Adrenal gland (tissue), 12 donors: ENCODE results near the gene SPATC1L. TPM values are rescaled to one million over a fixed set of nuclear protein-coding genes. Genes with fewer than 3 reads are reported as not detected.
A peak's percentile ranks its signal among the peaks of the same experiment; 100 is the strongest.

Experiments
- DNase-seq, 7 donors: peaks; one replicate each; pipeline ENCODE4 v3.0.0-alpha.2; 2019 to 2020
- H3K27ac ChIP-seq, 5 donors: fragments of 200-600 bp; sonication (generic) in 4 of 5; 1 replicate in 3 of 5; 2 replicates in 2 of 5; pipeline versions ENCODE4 v1.5.1 to v1.8.0; 2016 to 2020; ENCODE audit warnings: mild to moderate bottlenecking in 1 of 5
- H3K27me3 ChIP-seq: fragments of 200-600 bp; 2 replicates; pipeline ENCODE4 v1.8.0; 2021
- H3K36me3 ChIP-seq, 2 donors: fragments of 200-600 bp; replicated peaks in 1 of 2; 1 replicate in 1 of 2; 2 replicates in 1 of 2; pipeline versions ENCODE4 v1.5.1 to v1.8.0; 2018 to 2022
- H3K4me1 ChIP-seq, 2 donors: fragments of 200-600 bp; replicated peaks in 1 of 2; 1 replicate in 1 of 2; 2 replicates in 1 of 2; pipeline versions ENCODE4 v1.5.1 to v1.8.0; 2018 to 2021
- H3K4me3 ChIP-seq, 4 donors: fragments of 200-600 bp; sonication (generic) in 3 of 4; one replicate each; pipeline ENCODE4 v1.5.1; 2016 to 2018
- H3K9me3 ChIP-seq, 3 donors: fragments of 200-600 bp; sonication (generic) in 1 of 3; replicated peaks in 1 of 3; 1 replicate in 2 of 3; 2 replicates in 1 of 3; pipeline versions ENCODE4 v1.5.1 to v1.8.0; 2016 to 2021
- POLR2A ChIP-seq, 2 donors: fragments of 450-650 bp; IDR thresholded peaks; one replicate each; pipeline ENCODE4 v1.6.1; 2017; ENCODE audit warnings: antibody characterized with exemption in 2 of 2, mild to moderate bottlenecking in 2 of 2, moderate library complexity in 1 of 2
- WGBS, 4 donors: extraction: QIAGEN DNeasy Blood & Tissue Kit in 2 of 4; methylation state at CpG; one replicate each; pipeline versions ENCODE4 v1.1.5 to v1.1.7; 2013 to 2017; 5-methylcytosine and 5-hydroxymethylcytosine counted together
- intact Hi-C, 2 donors: fragments of 100-400 bp; cut with DNase I; formaldehyde crosslinking; loops; one replicate each; pipeline versions ENCODE4 v1.14.1 to v1.15.0; 2022 to 2023
- polyA plus RNA-seq, 3 donors: library from polyadenylated mRNA; stranded (reverse); fragments of 200-250 nt in 2 of 3; fragments of 350-450 nt in 1 of 3; fragmentation: Illumina TruSeq in 1 of 3; extraction: RNeasy Lipid Tissue Mini Kit (QIAGEN cat#74804) in 1 of 3; gene quantifications; one replicate each; pipeline ENCODE4 v1.2.3, GENCODE V29; 2013 to 2014
- total RNA-seq, 9 donors: library from RNA; depleted of rRNA in 4 of 9; stranded (reverse); fragments of >200 nt in 4 of 9; fragments of 120-200 nt in 1 of 9; fragmentation: NEBNext Ultra II Directional in 1 of 9; extraction: Animal tissue kit (Norgen Biotek cat#: 25700) in 1 of 9; gene quantifications; one replicate each; pipeline versions ENCODE4 v1.1.0 to v1.2.4, GENCODE V29; 2013 to 2023
- TF ChIP-seq, protein P1 (sequence below), 6 experiments: fragments of 450-650 bp in 4 of 6; fragments of 200-600 bp in 2 of 6; sonication (generic) in 1 of 6; IDR thresholded peaks; 1 replicate in 5 of 6; 2 replicates in 1 of 6; pipeline versions ENCODE4 v1.5.1 to v1.8.0; 2016 to 2021; ENCODE audit warnings: antibody characterized with exemption in 6 of 6, mild to moderate bottlenecking in 2 of 6, moderate library complexity in 1 of 6
- donor health status: healthy with polysubstance abuse.
- donor health status: Bipolar disorder and iron deficiency.
- donor health status: DM: yes; HTN: yes; CAD: no.
- donor health status: DM: no; HTN: no; CAD: no.
- donor health status: DM: no; HTN: no; CAD: no.
- donor health status: DM: yes; HTN: yes; CAD: no.

The SPATC1L gene
- total and polyA plus RNA-seq, 12 donors = 8.4 to 91.5 (median 25.3) TPM

GRCh38 chr21:46116776-46117585 is 67.3 kb downstream of the SPATC1L start:
- Histone ChIP-seq H3K4me3 (no peak overlapping the region), H3K9me3 (peaks cover 0 to 6% (median 0%) of the 10 kb centered on the region in 3 donors), H3K27me3 (no peaks in the 10 kb centered on the region), H3K27ac (no peak overlapping the region), H3K4me1 (no peaks in the 10 kb centered on the region), H3K36me3 (peaks cover 0 to 65% of the 10 kb centered on the region in 2 donors)
- TF ChIP-seq POLR2A (IDR thresholded peaks at IDR 0.05) = no peak
- TF ChIP-seq, protein P1, sequence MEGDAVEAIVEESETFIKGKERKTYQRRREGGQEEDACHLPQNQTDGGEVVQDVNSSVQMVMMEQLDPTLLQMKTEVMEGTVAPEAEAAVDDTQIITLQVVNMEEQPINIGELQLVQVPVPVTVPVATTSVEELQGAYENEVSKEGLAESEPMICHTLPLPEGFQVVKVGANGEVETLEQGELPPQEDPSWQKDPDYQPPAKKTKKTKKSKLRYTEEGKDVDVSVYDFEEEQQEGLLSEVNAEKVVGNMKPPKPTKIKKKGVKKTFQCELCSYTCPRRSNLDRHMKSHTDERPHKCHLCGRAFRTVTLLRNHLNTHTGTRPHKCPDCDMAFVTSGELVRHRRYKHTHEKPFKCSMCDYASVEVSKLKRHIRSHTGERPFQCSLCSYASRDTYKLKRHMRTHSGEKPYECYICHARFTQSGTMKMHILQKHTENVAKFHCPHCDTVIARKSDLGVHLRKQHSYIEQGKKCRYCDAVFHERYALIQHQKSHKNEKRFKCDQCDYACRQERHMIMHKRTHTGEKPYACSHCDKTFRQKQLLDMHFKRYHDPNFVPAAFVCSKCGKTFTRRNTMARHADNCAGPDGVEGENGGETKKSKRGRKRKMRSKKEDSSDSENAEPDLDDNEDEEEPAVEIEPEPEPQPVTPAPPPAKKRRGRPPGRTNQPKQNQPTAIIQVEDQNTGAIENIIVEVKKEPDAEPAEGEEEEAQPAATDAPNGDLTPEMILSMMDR (IDR thresholded peaks at IDR 0.05) = no peak
- WGBS, 4 donors = 77 to 81% (median 78%) methylated on average over 5 to 24 of the region's 24 CpGs
- intact Hi-C loops = no loop called here
- DNase-seq = peak in 3 of 7 donors; percentile 5 to 9 (median 9)

DNA sequence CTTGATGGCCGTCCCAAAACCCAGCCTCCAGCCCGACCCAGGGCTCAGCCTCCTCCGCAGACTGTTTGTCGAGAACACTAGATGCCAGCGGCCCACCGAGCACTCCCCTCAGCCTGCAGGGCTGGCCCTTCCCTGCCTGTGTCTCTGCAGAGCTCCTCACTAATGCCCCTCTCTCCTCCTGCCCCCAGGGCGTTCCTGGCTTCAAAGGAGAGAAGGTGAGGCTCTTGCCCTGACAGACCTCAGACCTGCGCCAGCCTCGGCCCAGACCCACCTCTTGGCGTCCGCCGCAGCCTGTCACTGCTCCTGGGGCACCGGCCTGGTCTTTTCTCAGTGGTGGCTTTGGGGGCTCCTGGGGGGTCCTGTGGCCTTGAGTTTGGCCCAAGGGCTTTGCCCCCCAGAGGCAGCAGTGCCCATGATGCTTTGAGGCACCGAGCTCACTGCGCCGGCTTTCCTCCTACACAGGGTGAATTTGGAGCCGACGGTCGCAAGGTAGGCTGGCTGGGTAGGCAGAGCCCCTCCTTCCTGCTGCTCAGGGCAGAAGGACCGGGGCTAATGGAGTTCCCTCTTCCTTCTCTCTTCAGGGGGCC is 68.0 kb downstream of the SPATC1L start:
- no peak for TF ChIP-seq POLR2A (IDR thresholded peaks at IDR 0.05)
- TF ChIP-seq, protein P1 (IDR thresholded peaks at IDR 0.05) = no peak
- H3K27me3 ChIP-seq = no peaks in the 10 kb centered on the region
- WGBS, 4 donors = 87 to 95% (median 89%) methylated on average over 9 to 20 of the region's 20 CpGs
- DNase-seq = peak in 2 of 7 donors; percentile 5 to 10
- no peak overlapping the region for H3K27ac ChIP-seq
- no peaks in the 10 kb centered on the region for H3K4me1 ChIP-seq
- intact Hi-C loops = no loop called here
- no peak overlapping the region for H3K4me3 ChIP-seq
- H3K9me3 ChIP-seq = peaks cover 0 to 6% (median 0%) of the 10 kb centered on the region in 3 donors
- peaks cover 0 to 58% of the 10 kb centered on the region in 2 donors for H3K36me3 ChIP-seq

DNA sequence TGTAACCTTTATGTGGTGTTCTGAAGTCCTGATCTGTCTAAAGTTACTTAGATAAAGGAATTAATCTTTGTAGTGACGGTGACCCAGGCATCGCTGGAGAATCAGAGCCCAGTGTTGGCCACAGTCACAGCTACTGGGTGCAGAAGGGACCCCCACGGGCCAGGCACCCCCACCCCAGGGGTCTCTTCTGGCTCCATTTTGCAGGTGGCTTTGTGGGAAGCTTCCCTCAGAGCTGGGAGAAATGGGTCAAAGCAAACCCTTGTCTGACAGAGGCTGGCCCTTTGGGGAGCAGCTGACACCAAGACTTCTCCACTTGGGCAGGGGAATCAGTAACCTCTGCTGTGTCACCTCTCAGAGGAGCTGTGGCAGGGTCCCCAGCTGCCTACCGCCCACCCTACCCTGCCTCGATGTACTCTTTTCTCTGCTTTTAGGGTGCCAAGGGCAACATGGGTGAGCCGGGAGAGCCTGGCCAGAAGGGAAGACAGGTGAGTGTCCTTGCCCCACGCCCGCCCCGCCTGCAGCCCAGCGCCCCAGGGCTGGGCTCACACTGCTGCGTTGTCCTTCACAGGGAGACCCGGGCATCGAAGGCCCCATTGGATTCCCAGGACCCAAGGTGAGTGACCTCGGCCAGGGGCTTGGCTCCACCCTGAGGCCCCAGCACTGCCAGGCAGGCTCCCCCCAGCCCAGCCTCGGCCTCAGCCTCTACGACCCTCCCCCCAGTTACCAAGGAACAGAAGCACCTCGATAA is 68.6 kb downstream of the SPATC1L start:
- H3K9me3 ChIP-seq = peaks cover 0 to 6% (median 0%) of the 10 kb centered on the region in 3 donors
- no peak overlapping the region for H3K4me3 ChIP-seq
- intact Hi-C loops = no loop called here
- peak in 3 of 7 donors; percentile 5 to 6 (median 5) for DNase-seq
- H3K4me1 ChIP-seq = no peaks in the 10 kb centered on the region
- no peak for TF ChIP-seq POLR2A (IDR thresholded peaks at IDR 0.05)
- TF ChIP-seq, protein P1 (IDR thresholded peaks at IDR 0.05) = no peak
- WGBS, 4 donors = 82 to 94% (median 87%) methylated on average over 10 to 17 of the region's 17 CpGs
- peaks cover 0 to 52% of the 10 kb centered on the region in 2 donors for H3K36me3 ChIP-seq
- H3K27me3 ChIP-seq = no peaks in the 10 kb centered on the region
- H3K27ac ChIP-seq = no peak overlapping the region

DNA sequence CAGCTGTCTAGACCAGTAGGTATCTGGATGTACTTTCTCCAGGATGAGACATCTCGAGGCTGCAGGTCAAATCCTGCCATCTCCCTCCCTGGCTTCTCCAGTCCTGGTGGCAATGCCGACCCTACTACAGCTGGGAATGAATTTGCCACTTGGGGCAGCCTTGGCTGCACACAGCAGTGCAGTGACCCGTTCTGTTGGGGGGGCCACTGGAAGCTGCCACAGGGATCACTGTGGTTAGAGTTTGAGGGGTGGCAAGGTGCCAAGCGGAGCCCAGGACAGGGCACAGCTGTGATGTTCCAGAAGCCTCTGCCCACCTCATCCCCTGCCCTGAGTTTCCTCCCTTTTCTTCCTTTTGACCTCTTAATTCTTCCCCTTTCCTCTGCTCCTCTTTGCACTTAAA is 69.3 kb downstream of the SPATC1L start:
- Histone ChIP-seq H3K27ac (no peak overlapping the region), H3K36me3 (peaks cover 0 to 51% of the 10 kb centered on the region in 2 donors), H3K4me1 (no peaks in the 10 kb centered on the region), H3K27me3 (no peaks in the 10 kb centered on the region), H3K9me3 (peaks cover 0 to 6% (median 0%) of the 10 kb centered on the region in 3 donors), H3K4me3 (no peak overlapping the region)
- no peak for TF ChIP-seq POLR2A (IDR thresholded peaks at IDR 0.05)
- TF ChIP-seq, protein P1 (IDR thresholded peaks at IDR 0.05) = no peak
- 75 to 88% (median 85%) methylated on average over 4 of the region's 4 CpGs for WGBS, 4 donors
- peak; percentile 1 to 27 (median 10) for DNase-seq
- intact Hi-C loops = no loop called here
